Adipocyte (in vitro differentiated cells): ENCODE data around the gene NAV2.
A peak's percentile ranks its signal among the peaks of the same experiment; 100 is the strongest.

Source experiments
- DNase-seq: peaks from one replicate; pipeline ENCODE4 v3.0.0-alpha.2; 2015; ENCODE audit warnings: low read depth
- H3K27me3 ChIP-seq: replicated peaks from 2 replicates; pipeline ENCODE4 v1.7.0; 2013; ENCODE audit warnings: mild to moderate bottlenecking, low read length, moderate library complexity; ENCODE audit not compliant: control insufficient read depth, insufficient read depth
- H3K36me3 ChIP-seq: 2 replicates; pipeline ENCODE4 v1.7.0; 2013; ENCODE audit warnings: low read length, mild to moderate bottlenecking, moderate library complexity; ENCODE audit not compliant: control insufficient read depth, insufficient read depth, severe bottlenecking
- H3K4me1 ChIP-seq: 2 replicates; pipeline ENCODE4 v1.7.0; 2013; ENCODE audit warnings: mild to moderate bottlenecking, low read length, moderate library complexity; ENCODE audit not compliant: control insufficient read depth, insufficient read depth
- H3K4me3 ChIP-seq: 2 replicates; pipeline ENCODE4 v1.7.0; 2013; ENCODE audit warnings: mild to moderate bottlenecking, low read length, moderate library complexity
- H3K9ac ChIP-seq: 2 replicates; pipeline ENCODE4 v1.7.0; 2013; ENCODE audit warnings: mild to moderate bottlenecking, low read length, moderate library complexity
- H3K9me3 ChIP-seq: 2 replicates; pipeline ENCODE4 v1.7.0; 2013; ENCODE audit warnings: mild to moderate bottlenecking, low read length, moderate library complexity; ENCODE audit not compliant: control insufficient read depth

NAV2 gene

DNA sequence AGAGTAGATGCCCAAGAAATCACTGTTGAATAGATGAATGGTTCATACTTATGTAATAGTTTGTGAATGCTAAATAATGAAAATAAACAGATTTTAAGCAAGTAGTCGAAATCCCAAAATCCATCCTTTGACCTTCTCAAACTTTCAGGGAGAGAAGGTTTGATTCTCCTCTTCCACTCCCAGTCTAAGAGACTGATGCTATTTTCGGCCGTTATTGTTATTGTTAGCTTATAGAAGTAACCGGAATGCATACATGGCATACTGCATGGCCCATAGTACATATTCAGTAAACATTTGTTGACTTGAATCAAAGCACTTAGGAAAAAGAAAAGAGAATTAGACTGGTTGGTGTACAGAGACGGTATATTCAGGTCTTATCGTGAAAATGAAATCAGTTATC is 76.6 kb downstream of the NAV2 start:
- Histone ChIP-seq H3K9me3 (no peaks in the 10 kb centered on the region), H3K36me3 (peaks cover 7% of the 10 kb centered on the region), H3K4me3 (peak overlapping the region; percentile 3), H3K27me3 (no peaks in the 10 kb centered on the region), H3K4me1 (peaks cover 46% of the 10 kb centered on the region), H3K9ac (no peak overlapping the region)
- DNase-seq = no peak

DNA sequence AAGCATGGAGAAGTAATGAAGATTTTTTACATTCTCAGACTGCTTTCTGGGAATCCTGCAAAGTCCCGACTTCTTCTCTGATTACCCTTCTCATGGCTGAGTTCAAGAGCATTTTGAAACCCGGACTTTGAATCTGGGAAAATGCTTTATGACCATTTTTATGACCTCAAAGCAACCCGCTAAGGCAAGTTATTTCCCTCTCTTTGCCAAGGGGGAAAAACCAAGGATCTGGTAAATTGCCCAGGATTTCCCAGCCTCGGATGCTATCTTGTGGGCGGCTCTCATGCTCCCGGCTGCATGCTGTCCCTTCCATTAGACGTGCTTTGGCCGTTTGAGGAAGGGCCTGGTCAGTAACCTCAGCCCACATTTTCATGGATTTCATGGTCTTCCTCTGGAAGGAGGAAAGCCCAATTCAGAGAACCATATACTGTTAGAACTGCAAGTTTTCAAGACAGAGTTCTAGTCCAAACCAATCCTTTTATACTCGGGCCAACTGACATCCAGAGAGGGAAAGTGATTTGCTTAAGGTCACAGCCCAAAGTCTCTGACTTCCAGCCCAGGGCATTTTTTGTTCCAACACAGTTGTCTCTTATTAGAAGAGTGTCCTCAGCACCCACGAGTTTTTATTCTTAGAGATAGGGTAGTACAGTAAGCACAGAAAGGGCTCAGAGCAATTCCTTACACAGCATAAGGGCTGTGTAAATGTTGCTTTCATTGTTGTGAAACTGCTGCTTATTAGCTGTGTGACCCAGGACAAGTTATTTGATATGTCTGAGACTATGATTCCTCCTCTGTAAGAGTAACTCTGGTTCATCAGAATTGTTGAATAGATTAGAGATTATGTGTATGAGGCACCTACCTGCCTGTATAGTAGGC is 77.4 kb downstream of the NAV2 start:
- DNase-seq = peak; percentile 35
- Histone ChIP-seq H3K4me3 (peak overlapping the region; percentile 8), H3K9me3 (no peaks in the 10 kb centered on the region), H3K9ac (no peak overlapping the region), H3K27me3 (no peaks in the 10 kb centered on the region), H3K4me1 (peaks cover 54% of the 10 kb centered on the region), H3K36me3 (peaks cover 7% of the 10 kb centered on the region)

DNA sequence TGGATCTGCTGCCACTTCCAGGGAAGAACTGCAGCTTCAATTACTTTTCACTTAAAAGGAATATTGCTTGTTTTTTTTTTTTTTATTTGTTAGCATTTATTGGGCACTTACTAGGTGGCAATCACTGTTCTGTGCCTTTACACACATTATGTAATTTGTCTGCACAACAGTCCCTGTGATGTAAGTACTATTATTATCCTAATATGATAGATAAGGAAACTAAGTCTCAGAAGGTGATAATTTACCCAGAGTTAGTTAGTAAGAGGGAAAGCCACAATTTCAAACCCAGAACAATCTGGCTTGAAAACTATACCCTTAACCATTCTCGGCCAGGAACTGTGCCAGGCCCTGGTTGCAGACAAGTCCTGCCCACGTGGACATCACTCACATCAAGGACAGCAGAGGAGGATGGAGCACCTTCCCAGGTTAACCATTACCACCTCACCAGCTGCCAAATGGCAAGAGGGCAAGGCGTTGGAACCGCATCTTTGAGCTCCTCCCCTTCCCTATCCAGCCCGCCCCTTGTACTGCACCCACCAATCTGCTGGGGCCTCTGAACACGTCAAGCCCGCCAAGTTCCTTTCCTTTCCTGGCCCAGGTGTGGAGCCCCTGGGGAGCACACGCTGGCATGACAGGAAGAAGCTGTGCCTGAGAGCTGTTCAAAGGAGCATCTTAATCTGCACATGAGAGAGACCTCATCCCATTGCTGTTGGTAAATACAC is 78.4 kb downstream of the NAV2 start:
- H3K9ac ChIP-seq = no peak overlapping the region
- no peak for DNase-seq
- peaks cover 61% of the 10 kb centered on the region for H3K4me1 ChIP-seq
- H3K9me3 ChIP-seq = no peaks in the 10 kb centered on the region
- H3K36me3 ChIP-seq = peaks cover 7% of the 10 kb centered on the region
- peak overlapping the region; percentile 8 for H3K4me3 ChIP-seq
- no peaks in the 10 kb centered on the region for H3K27me3 ChIP-seq

DNA sequence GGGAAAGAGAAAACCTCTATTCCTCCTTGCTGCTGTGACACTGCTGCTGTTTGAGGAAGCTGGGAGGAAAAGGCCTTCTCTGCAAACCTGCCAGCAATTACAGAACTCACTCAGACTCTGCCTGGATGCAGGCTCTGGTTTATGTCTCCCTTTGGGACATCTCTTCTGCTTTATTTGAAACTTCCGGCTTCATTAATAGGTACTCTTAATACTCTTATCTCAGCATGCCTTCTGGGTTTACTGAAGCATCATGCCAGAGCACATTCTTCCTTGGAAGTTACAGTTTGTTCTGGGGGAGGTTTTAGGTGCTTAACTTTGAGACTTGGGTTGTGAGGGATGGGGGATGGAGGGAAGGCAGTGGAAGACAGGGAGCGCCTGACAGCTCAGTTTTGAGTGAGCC is 79.9 kb downstream of the NAV2 start:
- Histone ChIP-seq H3K4me3 (no peak overlapping the region), H3K27me3 (no peaks in the 10 kb centered on the region), H3K36me3 (peaks cover 7% of the 10 kb centered on the region), H3K9ac (no peak overlapping the region), H3K4me1 (peaks cover 57% of the 10 kb centered on the region), H3K9me3 (no peaks in the 10 kb centered on the region)
- DNase-seq = no peak

DNA sequence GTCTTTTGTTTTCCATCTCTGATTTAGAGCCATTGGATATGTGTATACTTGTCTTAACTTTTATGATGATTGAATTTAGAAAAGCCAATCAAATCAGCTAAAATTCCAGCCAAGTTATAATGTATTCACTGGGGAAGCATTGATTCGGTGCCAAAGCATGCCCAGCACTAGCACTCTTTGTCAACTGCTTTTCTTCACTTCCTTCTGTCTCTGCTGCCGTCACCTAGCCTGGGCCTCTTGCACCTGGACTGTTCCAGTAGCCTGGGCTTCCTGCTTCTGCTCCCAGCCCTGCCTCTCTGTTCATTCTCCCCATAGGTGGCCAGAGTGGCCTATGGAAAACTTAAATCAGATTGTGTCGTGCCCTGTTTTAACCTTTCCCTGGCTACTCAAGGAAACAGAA is 80.7 kb downstream of the NAV2 start:
- peaks cover 57% of the 10 kb centered on the region for H3K4me1 ChIP-seq

DNA sequence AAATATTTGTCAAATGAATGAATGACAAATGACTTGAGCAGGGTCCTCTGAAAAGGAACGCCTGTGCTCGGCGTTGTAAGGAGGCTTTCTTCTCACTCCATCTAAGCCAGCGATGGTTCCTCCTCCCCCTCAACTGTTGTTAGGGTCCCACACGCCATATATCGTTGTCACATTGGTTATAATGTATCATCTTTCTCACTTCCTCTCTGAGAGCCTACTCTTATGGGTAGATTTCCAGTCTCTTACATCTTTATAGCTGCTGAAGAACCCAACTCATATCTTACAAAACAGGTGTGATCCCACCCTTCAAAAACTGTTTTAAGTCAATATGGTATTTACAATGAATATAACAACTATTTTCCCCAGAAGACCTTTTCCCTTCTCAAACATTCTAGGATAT is 81.5 kb downstream of the NAV2 start:
- peaks cover 11% of the 10 kb centered on the region for H3K36me3 ChIP-seq
- H3K4me3 ChIP-seq = no peak overlapping the region
- no peak for DNase-seq
- no peak overlapping the region for H3K9ac ChIP-seq
- no peaks in the 10 kb centered on the region for H3K9me3 ChIP-seq
- peaks cover 56% of the 10 kb centered on the region for H3K4me1 ChIP-seq
- no peaks in the 10 kb centered on the region for H3K27me3 ChIP-seq

More for the DNA sequence above, 80.7 kb downstream of the NAV2 start:
- H3K9ac ChIP-seq = no peak overlapping the region
- H3K36me3 ChIP-seq = peaks cover 11% of the 10 kb centered on the region
- DNase-seq = no peak
- H3K27me3 ChIP-seq = no peaks in the 10 kb centered on the region
- H3K4me3 ChIP-seq = no peak overlapping the region
- no peaks in the 10 kb centered on the region for H3K9me3 ChIP-seq

DNA sequence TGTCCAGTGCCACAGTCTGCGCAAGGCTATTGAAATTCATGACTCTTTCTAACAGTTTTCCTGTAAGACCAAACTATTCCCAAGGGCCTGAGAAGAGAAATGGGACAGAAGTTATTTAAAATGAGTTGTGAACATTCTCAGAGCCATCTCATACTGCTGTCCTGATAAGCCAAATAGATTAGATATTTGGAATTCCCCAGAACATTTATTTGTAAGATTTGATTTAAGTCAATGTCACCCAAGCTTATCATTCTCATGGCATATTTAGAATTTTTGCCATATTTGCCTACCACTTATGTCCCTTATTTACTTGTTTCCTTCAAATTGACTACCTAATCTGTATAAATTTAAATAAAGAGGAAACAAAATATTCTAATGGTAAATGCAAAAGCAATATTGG is 82.4 kb downstream of the NAV2 start:
- Histone ChIP-seq H3K4me3 (no peak overlapping the region), H3K36me3 (peaks cover 11% of the 10 kb centered on the region), H3K9ac (no peak overlapping the region), H3K4me1 (peaks cover 46% of the 10 kb centered on the region), H3K27me3 (no peaks in the 10 kb centered on the region), H3K9me3 (no peaks in the 10 kb centered on the region)
- DNase-seq = no peak

DNA sequence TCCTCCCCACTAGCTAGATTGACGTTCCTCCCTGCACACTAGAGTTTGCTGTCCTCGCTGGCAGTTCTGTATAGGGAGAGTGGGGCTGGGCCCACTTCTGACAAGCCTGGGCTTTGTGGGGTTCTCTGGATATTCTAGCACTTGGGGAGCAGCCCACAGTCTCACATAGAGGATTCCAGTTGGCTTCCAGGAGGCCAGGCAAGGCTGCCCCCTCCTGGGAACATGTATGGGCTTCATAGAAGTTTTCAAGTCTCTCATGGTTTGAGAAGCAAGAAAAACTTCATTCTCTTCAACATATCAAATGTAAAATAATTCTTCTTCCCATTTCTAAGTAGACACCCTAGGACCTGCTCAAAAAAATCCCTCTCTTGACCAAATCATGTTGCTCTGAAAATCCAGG is 87.5 kb downstream of the NAV2 start:
- Histone ChIP-seq H3K9me3 (no peaks in the 10 kb centered on the region), H3K36me3 (peaks cover 4% of the 10 kb centered on the region), H3K4me3 (no peak overlapping the region), H3K4me1 (peaks cover 46% of the 10 kb centered on the region), H3K27me3 (no peaks in the 10 kb centered on the region), H3K9ac (no peak overlapping the region)
- DNase-seq = no peak

DNA sequence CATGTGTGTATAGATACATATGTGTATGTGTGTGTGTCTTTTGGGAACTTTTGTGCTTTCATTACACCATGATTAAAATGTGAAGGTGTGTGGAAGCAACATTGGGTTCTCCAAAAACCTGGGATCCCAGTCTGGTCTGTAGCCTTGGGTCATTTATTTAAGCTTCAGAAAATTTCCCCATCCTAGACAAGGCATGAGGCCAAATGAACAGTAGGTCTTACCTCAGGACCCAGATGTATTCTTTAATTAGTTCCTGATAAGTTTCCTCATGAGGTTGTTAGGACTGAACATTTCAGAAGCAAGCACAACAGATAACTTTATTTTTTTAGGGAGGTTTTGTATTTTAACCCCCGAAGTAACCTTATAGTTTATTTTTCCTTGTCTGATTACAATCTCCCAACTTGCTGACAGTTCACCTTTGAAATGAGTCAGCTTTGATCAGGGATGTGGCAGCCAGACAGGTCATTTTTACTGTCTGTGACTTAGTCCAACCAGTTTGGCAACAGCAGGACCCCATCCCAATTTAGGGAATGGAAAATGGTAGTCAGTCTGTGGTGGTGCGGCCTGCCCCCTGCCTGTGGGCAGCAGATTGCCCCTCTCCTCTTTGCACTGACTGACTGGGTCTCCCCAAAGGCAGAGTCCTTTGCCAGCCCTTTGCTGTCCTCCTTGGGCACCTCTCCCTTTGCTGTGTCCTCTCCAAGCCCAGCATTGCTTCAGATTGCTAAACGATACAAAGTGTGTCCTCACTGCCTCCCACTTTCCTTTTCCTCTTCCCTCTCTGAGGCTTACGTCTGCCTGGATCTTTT is 88.3 kb downstream of the NAV2 start:
- no peak overlapping the region for H3K9ac ChIP-seq
- H3K27me3 ChIP-seq = no peaks in the 10 kb centered on the region
- H3K36me3 ChIP-seq = peaks cover 4% of the 10 kb centered on the region
- no peak for DNase-seq
- peaks cover 39% of the 10 kb centered on the region for H3K4me1 ChIP-seq
- H3K4me3 ChIP-seq = no peak overlapping the region
- H3K9me3 ChIP-seq = no peaks in the 10 kb centered on the region

DNA sequence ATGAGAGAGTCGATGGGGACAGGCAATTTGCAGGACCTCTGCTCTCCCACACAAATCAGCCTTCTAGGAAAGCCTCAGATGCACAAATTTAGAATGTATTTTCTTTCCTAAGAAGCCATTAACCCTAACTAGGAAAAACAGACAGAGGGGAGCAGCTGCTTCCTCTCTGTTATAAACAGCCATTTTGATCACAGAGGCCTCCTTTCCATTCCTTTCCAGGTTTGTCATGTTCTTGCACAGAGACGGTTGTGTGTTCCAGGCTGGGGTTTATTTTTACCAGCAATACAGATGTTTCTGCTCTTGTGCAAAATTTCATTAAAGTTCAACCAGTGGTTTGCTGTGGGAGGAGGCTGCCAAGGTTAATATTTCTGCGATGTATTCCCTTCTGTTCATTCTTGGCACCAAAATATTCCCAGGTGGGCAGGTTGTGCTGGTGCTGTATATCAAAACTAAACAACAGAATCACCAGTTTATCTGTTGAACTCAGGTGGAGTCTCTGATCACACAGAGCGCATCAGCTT is 90.2 kb downstream of the NAV2 start:
- no peaks in the 10 kb centered on the region for H3K27me3 ChIP-seq
- H3K4me1 ChIP-seq = peaks cover 42% of the 10 kb centered on the region
- H3K4me3 ChIP-seq = no peak overlapping the region
- peaks cover 4% of the 10 kb centered on the region for H3K36me3 ChIP-seq
- no peak overlapping the region for H3K9ac ChIP-seq
- no peaks in the 10 kb centered on the region for H3K9me3 ChIP-seq
- DNase-seq = no peak

DNA sequence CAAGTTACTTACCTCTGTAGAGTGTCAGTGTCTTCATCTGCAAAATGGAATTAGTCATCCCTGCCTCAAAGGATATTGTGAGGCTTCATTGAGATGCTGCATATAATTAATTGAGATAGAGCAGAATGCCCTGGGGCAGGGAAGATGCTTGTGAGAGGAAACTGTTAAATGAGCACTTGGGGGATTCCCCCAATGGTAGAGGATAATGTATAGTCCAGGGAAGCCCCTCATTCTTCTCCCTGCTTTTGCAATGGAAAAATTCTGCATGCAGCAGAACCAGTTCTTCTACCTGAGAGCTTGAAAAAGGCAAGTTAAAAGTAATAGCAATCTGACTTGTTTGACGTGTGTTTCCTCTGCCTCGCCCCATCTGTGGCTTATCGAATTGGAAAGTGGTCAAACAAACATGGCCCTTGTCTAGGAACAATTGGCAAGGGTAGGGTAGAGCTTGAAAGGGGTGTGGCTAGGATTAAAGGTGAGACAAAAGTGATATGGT is 90.9 kb downstream of the NAV2 start:
- no peak overlapping the region for H3K4me3 ChIP-seq
- H3K4me1 ChIP-seq = peaks cover 42% of the 10 kb centered on the region
- no peaks in the 10 kb centered on the region for H3K27me3 ChIP-seq
- no peaks in the 10 kb centered on the region for H3K9me3 ChIP-seq
- no peak for DNase-seq
- H3K36me3 ChIP-seq = no peaks in the 10 kb centered on the region
- no peak overlapping the region for H3K9ac ChIP-seq
